Head of caudate nucleus (tissue), 42 donors: ENCODE measurements around the gene NFIA.
A peak's percentile ranks its signal among the peaks of the same experiment; 100 is the strongest.

Experiments
- DNase-seq, 42 donors: peaks; one replicate each; pipeline versions ENCODE4 v3.0.0 to v3.0.0-alpha.2; 2020 to 2021; ENCODE audit warnings: mixed read lengths in 7 of 42
- intact Hi-C: fragments of 100-400 bp; cut with DNase I; formaldehyde crosslinking; loops from one replicate; pipeline ENCODE4 v1.15.0; 2022

NFIA gene

GRCh38 chr1:61184714-61185106, 102.3 kb downstream of the NFIA start:
- no peak for DNase-seq
- intact Hi-C loops: loop anchor here (2.0 kb wide), 1 partner anchor 108 kb away; no protein-coding TSS in a partner anchor

- intact Hi-C loops: no loop called here
These were observed 104.4 kb downstream of the NFIA start for GRCh38 chr1:61186753-61187152.

GRCh38 chr1:61187352-61188086, 105.2 kb downstream of the NFIA start:
- intact Hi-C loops: no loop called here
- peak in 16 of 42 donors; percentile 15 to 67 (median 38) for DNase-seq

More at GRCh38 chr1:61186753-61187152, 104.4 kb downstream of the NFIA start:
- DNase-seq: no peak

- intact Hi-C loops: no loop called here
- DNase-seq: no peak
These were observed 107.8 kb downstream of the NFIA start for GRCh38 chr1:61190153-61190552.

GRCh38 chr1:61190618-61191432, 108.5 kb downstream of the NFIA start:
- intact Hi-C loops: no loop called here

GRCh38 chr1:61191433-61191720, 109.0 kb downstream of the NFIA start:
- DNase-seq: no peak
- intact Hi-C loops: no loop called here

More at GRCh38 chr1:61190618-61191432, 108.5 kb downstream of the NFIA start:
- no peak for DNase-seq

GRCh38 chr1:61192663-61193330, 110.4 kb downstream of the NFIA start:
- intact Hi-C loops: no loop called here
- no peak for DNase-seq

GRCh38 chr1:61193808-61194207, 111.4 kb downstream of the NFIA start:
- no peak for DNase-seq
- intact Hi-C loops: no loop called here

GRCh38 chr1:61198554-61198953, 116.2 kb downstream of the NFIA start:
- DNase-seq: peak in 6 of 42 donors; percentile 12 to 66 (median 36)
- intact Hi-C loops: no loop called here

GRCh38 chr1:61201035-61201434, 118.7 kb downstream of the NFIA start:
- no peak for DNase-seq
- intact Hi-C loops: no loop called here

- no peak for DNase-seq
- intact Hi-C loops: no loop called here
These were observed 120.7 kb downstream of the NFIA start for GRCh38 chr1:61202854-61203598.

GRCh38 chr1:61204528-61204927, 122.2 kb downstream of the NFIA start:
- intact Hi-C loops: no loop called here
- DNase-seq: no peak

- peak in 1 of 42 donors; percentile 56 for DNase-seq
- intact Hi-C loops: no loop called here
These were observed 125.1 kb downstream of the NFIA start for GRCh38 chr1:61207416-61207815.

GRCh38 chr1:61208172-61208571, 125.8 kb downstream of the NFIA start:
- intact Hi-C loops: no loop called here
- DNase-seq: no peak

- DNase-seq: peak in 1 of 42 donors; percentile 65
- intact Hi-C loops: no loop called here
These were observed 126.5 kb downstream of the NFIA start for GRCh38 chr1:61208831-61209230.

- DNase-seq: no peak
- intact Hi-C loops: no loop called here
These were observed 128.2 kb downstream of the NFIA start for GRCh38 chr1:61210435-61211154.

- intact Hi-C loops: no loop called here
- no peak for DNase-seq
These were observed 131.1 kb downstream of the NFIA start for GRCh38 chr1:61213245-61214011.

- intact Hi-C loops: no loop called here
- no peak for DNase-seq
These were observed 132.8 kb downstream of the NFIA start for GRCh38 chr1:61215119-61215518.
